OCI-M1 (cell line): ENCODE results near the gene LMBR1.
"Not testable (repeated sequence)": the region's sequence is repeated elsewhere in the genome, so short reads cannot be mapped to it uniquely, and the experiment has no call there.

Experiments used
- DNase-seq: peaks from one replicate; lab custom pipeline; 2025; lab: John Stamatoyannopoulos, UW

The LMBR1 gene

DNA sequence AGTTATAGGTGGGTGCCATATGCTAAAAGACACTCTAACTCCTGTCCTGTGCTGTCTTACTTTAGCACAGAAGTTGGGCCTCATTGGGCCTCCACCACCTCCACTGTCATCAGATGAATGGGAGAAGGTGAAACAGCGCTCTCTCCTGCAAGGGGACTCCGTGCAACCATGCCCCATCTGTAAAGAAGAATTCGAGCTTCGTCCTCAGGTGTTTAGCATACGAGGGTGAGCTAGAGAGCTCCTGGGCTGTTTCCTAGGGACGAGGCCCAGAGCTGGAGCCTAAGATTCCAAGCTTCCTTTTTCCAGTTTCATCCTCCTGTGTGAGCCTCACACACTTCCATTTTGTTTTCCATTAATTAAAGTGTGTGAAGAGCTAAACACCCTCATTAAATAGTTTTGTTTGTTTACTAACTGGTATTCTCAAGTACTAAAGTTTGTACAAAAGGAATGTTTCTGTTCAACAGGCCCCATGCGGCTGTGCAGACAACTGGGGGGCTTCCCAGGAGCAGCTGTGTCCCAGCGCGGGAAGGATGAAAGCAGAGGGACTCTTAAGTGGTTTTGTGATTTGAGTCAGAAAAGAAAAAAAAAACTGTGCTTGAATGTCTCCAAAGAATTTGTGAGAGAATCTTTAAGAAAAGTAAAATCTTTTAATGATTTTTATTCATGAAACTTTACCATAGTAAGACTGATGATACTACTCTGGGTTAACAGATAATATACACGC, 238.3 kb downstream of the LMBR1 start:
- no peak for DNase-seq

DNA sequence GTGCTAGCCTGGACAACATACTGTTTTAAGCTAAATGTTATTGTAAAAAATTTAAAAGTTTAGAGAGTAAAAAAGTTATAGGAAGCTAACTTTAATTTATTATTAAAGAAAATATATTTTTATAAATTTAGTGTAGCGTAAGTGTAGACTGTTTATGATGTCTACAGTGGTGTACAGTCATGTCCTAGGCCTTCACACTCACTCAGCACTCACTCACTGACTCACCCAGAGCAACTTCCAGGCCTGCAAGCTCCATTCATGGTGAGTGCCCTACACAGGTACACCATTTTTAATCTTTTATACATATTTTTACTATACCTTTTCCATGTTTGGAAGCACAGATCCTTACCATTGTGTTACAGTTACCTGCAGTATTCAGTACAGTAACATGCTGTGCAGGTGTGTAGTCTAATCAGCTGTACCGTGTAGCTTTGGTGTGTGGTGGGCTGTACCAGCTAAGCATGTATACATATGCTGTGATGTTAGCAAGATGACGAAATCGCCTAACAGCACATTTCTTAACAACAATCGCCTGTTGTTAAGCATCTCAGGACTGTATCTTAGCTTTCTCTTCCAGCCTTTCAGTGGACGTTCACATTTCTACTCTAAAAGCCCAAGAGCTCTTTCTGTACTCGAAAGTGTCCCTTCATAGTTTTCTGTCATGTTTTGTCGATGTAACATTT, 240.0 kb downstream of the LMBR1 start:
- DNase-seq, result no peak

DNA sequence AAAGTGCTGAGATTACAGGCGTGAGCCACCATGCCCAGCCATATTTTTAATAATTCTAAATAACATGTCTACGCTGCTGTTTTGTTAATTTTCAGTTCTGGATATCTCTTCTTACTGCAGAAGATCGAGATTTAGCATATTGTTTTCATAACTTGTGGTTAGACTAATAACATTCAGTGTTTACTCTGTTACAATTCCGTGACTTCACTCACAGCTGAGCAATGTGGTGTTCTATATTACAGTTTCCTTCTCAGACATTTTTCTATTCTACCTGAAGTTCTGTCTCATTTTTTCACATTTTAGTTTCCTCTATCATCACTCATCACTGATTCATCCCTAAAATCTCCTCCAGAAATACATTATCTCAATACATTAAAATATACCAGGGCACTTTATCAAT, 241.5 kb downstream of the LMBR1 start:
- DNase-seq, result no peak

DNA sequence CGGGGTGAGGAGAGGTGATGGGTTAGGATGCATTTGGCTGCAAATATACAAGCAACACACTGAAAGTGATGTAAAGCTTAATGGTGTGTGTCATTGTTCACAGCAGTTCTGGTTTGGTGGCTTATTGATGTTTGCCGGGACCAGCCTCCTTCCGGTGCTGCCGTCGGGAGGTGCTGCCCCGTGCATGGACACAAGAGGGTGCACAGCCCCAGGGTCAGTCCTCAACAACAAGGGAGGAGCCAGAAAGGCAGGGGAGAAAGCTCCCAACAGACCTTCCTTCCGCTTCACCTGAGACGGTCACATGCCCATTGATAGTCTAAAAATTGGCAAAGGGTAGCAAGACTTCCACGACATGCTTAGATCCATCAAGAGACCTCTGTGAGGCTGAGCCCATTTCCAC, 242.9 kb downstream of the LMBR1 start:
- DNase-seq, result no peak

DNA sequence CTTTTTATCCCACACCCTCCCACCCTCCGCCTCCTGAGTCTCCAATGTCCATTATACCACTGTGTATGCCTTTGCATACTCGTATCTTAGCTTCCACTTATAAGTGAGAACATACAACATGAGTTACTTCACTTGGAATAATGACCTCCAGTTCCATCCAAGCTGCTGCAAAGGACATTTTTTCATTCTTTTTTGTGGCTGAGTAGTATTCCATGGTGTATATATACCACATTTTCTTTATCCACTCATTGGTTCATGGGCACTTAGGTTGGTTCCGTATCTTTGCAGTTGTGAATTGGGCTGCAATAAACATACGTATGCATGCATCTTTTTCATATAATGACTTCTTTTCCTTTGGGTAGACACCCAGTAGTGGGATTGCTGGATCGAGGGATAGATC, 245.7 kb downstream of the LMBR1 start:
- not testable (repeated sequence) for DNase-seq

DNA sequence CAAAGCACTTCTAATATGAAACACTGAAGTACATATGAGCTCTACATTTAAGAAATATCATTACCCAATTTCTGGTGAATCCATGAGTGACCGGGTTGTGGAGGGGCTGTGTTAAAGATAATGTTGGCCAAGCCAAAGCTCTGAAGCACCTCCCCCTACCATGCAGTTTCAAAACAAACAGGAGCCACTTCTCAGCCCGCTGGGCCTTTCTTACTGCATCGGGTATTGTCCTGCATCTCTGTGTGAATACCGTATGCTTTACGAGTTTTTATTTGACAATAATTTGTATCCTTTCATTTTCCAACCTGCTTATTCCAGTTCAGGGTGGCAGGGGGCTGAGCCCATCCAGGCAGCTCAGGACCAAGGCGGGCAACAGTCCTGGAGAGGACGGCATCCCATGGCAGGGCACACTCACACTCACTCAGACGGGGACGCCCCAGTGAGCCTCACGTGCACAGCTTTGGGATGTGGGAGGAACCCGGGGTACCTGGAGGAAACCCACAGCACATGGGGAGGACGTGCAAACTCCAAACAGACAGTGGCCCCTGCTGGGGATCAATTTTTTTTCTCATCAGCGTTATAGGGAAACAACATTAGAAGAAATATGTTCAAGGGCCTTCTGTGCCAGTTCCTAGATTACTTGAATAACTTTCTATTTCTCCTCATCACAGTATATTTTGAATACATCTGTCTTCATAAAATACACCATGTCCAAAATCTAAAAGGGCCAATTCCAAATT, 250.5 kb downstream of the LMBR1 start:
- DNase-seq, result no peak

DNA sequence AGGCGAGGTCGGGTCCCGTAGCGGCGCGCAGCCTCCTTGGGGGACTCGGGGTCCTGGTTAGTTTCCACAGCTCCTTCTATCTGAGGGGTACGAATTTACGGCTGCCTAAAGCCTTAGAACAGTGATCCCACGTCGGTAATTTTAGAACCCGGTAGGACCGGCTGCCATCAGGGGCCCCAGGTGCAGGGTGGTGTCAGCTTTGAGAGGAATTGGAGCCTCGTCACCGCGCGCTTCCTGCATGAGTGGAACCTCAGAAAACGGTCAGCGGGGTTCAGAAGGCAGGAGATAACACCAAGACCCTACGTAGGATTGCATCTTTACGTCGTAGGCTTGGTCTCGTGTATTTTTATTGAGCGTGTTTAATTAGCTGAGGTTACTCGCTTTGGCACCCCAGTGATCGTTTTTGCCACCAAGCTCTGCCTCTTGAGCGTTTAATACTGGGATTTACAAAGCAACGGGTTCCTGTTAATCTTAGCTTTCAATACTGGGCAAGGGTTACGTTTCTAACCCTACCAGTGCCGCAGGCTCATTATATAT, 252.0 kb downstream of the LMBR1 start:
- DNase-seq, result peak; percentile 57

DNA sequence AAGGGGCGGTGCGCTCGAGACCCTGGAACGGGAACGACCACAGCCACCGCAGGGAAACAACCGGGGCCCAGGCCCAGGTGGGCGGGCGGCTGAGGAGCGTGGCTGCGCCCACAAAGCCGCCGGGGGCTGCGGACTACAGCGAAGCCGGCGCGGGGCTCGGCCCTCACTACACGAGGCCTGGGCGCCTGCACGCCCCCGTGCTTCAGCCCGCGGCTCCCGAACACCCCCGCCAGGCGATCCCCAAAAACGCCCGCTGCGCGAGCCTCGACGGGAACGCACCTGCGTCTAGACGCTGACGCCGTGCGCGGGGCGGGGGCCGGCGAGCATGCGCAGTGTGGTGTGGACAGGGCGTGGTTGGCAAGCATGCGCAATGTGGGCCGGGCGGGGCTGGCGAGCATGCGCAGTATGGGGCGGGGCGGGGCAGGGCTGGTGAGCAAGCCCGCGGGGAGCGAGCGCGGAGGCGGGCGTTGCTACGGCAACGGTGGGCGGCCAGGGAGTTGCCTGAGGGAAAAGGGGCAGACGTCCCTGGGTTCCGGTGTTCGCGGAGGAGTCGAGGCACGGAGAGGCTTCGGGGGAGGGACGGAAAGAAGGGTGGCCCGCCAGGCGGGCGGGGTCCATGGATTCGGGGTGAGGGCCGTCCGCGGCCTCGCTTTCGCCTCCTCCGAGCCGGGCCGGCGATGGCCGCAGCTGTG, 252.6 kb downstream of the LMBR1 start, which contains the start of gene RNF32:
TSS of gene RNF32 (plus strand) at position 518 of the 692 bp plus-strand sequence. CDS start 3,104 bp downstream, outside the sequence.
- DNase-seq, result peak; percentile 91

DNA sequence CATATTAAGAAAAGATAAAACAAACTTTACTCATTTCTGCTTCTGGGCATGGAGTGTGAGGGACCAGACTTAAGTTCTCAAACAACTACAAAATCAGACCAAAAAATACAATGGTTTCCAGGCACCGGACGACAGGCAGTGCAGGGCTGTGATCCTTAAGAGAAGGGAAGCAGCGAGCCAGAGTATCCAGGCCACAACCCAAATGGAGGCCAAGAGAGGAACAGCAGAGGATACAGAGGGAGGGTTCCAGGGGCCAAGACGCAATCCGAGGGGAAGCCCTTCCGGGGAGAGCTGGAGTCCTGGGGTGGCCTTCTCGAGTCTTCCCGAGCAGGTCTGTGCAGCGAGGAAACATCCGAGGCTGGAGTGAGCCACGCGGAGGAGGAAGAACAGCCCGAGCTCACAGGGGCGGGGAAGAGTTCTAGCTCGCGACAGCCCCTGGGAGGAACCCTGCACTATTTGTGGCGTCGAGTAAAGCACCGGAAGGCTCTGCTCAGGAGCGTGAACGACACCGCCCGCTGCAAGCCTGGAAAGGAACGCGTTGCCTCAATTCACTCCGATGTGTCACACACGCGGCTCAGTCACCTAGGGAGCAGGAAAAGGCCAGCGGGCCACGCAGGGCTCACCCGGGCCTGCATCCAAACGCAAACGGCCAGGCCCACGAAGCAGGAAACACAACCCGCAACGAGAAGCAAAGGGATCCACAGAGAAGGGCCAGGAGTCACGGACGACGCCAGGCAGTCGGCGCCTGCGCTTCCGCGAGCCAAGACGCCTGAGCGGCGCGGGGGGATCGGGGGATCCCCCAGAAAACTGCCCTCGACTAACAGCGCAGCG, 253.3 kb downstream of the LMBR1 start:
- DNase-seq, result no peak

DNA sequence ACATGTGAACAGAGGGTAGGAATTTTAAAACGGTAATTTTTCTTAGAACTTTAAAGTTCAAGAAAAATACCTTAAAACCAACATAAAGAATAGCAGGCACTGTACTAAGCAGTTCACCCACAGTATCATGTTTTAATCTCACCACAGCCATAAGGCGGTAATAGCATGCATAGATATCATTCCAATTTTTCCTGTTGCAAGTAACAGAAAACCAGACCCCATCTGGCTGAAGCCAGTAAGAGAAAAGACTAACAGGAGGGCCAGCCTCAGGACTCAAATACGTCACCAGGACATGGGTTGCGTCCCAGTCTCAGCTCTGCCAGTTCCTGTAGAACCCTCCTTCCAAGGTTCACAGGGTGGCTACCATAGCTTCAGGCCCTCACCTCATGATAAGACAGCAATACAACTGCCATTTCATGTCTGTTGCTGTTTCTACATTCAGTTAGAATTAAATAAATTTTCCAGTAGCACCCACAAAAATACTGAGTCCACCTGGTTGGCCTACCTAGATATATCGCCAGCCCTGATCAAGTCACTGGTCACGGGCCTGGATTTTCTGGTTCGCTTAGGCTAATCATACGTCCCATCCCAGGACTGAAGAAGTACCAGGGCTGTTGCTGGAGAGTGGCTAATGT, 254.4 kb downstream of the LMBR1 start:
- DNase-seq, result no peak

DNA sequence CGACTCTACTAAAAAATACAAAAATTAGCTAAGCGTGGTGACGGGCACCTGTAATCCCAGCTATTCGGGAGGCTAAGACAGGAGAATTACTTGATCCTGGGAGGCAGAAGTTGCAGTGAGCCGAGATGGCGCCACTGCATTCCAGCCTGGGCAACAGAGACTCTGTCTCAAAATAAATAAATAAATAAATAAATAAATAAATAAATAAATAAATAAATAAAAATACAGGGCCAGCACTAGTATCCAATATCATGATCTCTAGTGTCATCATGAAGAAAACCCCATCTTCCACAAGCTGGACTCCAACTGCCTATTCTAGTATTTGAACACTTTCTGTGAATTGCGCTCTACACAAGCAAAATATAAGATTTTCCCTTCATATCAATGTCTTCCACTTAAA, 255.9 kb downstream of the LMBR1 start:
- DNase-seq, result not testable (repeated sequence)

DNA sequence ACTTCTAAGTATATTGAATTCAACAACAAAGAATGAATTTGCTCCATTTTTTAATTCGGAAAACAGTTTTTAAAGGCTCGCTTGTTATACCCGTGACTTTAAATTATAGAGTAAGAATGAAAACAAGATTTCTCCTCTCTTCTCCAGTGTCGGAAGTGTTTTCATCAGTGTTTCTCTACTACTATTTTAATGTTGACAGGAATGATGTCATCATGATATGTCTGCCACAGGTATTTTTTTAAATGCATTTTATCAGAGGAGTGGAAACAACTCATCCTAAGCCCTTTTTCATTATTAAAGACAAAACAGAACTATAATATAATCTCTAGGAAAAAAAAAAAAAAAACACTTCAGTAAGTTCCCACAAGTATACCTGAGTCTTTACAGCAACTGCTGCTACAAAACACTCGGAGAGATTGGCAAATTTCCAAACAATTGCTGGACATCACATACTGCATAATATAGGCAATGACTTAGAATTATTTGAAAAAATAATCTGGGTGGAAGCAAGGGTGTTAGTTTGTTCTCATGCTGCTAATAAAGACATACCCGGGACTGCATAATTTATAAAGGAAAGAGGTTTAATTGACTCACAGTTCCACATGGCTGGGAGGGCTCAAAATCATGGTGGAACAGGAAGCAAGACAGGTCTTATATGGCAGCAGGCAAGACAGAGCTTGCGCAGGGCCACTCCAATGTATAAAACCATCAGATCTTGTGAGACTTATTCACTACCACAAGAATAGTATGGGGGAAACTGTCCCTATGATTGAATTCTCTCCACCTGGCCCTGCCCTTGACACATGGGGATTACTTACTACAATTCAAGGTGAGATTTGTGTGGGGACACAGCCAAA, 257.2 kb downstream of the LMBR1 start:
- no peak for DNase-seq

DNA sequence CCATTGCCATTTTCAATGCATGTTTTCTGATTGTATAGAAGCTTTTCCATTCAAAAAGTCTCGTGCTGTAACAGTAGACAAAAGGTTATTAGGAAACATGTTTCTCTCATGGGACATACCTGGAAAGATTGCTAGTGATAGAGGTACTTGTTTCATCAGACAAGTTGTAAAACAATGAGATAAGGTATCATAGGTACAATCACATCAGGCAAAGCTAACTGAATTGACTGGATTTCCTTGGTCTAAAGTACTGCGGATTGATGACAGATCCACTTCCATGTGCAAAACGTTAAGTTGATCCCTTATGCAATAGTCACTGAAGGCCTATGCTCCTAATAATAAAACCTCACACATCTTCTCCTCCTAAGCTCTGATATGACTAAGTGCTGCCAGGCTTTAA, 258.9 kb downstream of the LMBR1 start:
- DNase-seq, result no peak

DNA sequence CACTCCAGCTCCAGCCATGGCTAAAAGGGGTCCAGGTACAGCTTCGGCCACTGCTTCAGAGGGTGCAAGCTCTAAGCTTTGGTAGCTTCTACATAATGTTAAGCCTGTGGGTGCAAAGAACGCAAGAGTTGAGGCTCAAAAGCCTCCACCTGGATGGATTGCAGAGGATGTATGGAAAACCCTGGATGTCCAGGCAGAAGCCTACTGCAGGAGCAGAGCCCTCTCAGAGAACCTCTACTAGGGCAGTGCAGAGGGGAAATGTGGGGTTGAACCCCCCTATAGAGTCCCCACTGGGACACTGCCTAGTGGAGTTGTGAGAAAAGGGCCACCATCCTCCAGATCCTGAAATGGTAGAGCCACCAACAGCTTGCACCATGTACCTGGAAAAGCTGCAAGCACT, 263.1 kb downstream of the LMBR1 start:
- no peak for DNase-seq

DNA sequence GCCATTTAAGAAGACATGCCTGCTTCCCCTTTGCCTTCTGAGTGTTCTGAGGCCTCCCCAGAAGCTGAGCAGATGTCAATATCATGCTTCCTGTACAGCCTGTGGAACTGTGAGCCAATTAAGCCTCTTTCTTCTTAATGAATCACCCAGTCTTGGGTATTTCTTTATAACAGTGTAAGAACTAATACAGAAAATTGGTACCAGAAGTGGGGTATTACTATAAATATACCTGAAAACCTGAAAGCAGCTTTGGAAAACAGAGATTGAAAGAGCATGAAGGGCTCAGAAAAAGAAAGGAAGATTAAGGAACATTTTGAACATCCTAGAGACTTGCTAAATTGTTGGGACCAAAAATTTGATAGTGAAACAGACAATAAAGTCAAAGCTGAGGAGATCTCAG, 264.4 kb downstream of the LMBR1 start:
- no peak for DNase-seq
